B cell (primary cell): Measurements from ENCODE around the gene GMIP. TPM values are rescaled to one million over a fixed set of nuclear protein-coding genes. Genes with fewer than 3 reads are reported as not detected.

Experiments
- ATAC-seq: fragments of 200-7000 bp; cut with Tn5 transposase; one replicate; pipeline ENCODE4 v1.10.0; 2021; ENCODE audit warnings: low read depth, mild to moderate bottlenecking, moderate number of reproducible peaks, moderate library complexity
- CTCF ChIA-PET: fragments of 350-600 bp; sonication (Branson Sonifier 250); formaldehyde crosslinking; loops from one replicate; lab custom pipeline; 2021; ENCODE audit warnings: antibody characterized with exemption, inconsistent platforms; lab: Charles Lee
- POLR2A ChIA-PET: fragments of 350-600 bp; sonication (Branson Sonifier 250); formaldehyde crosslinking; loops from one replicate; lab custom pipeline; 2021; ENCODE audit warnings: antibody characterized with exemption; lab: Charles Lee
- DNase-seq: peaks from one replicate; pipeline ENCODE4 v3.0.0; 2013
- H2AFZ ChIP-seq: 2 replicates; pipeline ENCODE4 v1.6.1; 2012; ENCODE audit warnings: mild to moderate bottlenecking, low read depth, low read length; ENCODE audit not compliant: insufficient read depth, poor library complexity, severe bottlenecking
- H3K27ac ChIP-seq, 2 donors: 1 replicate in 1 of 2; 2 replicates in 1 of 2; pipeline ENCODE4 v1.5.1; 2012 to 2013; ENCODE audit warnings: low read length in 2 of 2, mild to moderate bottlenecking in 2 of 2, moderate library complexity in 1 of 2
- H3K27me3 ChIP-seq, 4 experiments: fragments of 200-600 bp in 1 of 4; sonication (generic) in 1 of 4; replicated peaks in 1 of 4; 1 replicate in 2 of 4; 2 replicates in 2 of 4; pipeline versions ENCODE4 v1.6.1 to v1.7.0; 2013 to 2016; ENCODE audit warnings: low read length in 3 of 4, mild to moderate bottlenecking in 2 of 4, mixed read lengths in 1 of 4, moderate library complexity in 1 of 4; ENCODE audit not compliant: insufficient read depth in 4 of 4, control insufficient read depth in 3 of 4; ENCODE audit errors: control extremely low read depth in 1 of 4
- H3K36me3 ChIP-seq, 2 experiments: replicated peaks in 1 of 2; 1 replicate in 1 of 2; 2 replicates in 1 of 2; pipeline versions ENCODE4 v1.6.1 to v1.7.1; 2013; ENCODE audit warnings: low read length in 1 of 2; ENCODE audit not compliant: insufficient read depth in 2 of 2, control insufficient read depth in 1 of 2; ENCODE audit errors: control extremely low read depth in 1 of 2, extremely low read depth in 1 of 2
- H3K4me1 ChIP-seq, 2 donors: fragments of 200-600 bp in 1 of 2; sonication (generic) in 1 of 2; 1 replicate in 1 of 2; 2 replicates in 1 of 2; pipeline versions ENCODE4 v1.5.1 to v1.6.1; 2013 to 2017; ENCODE audit warnings: low read length in 2 of 2; ENCODE audit not compliant: control insufficient read depth in 2 of 2, insufficient read depth in 2 of 2
- H3K4me2 ChIP-seq: replicated peaks from 2 replicates; pipeline ENCODE3; 2012; ENCODE audit warnings: mild to moderate bottlenecking, low read depth, low read length; ENCODE audit not compliant: poor library complexity, severe bottlenecking
- H3K4me3 ChIP-seq, 5 experiments: fragments of 200-600 bp in 1 of 5; sonication (generic) in 1 of 5; 1 replicate in 3 of 5; 2 replicates in 2 of 5; pipeline versions ENCODE4 v1.5.1 to v1.7.0; 2011 to 2016; ENCODE audit warnings: low read length in 4 of 5, mild to moderate bottlenecking in 4 of 5, low read depth in 2 of 5, control low read depth in 1 of 5, moderate library complexity in 1 of 5; ENCODE audit not compliant: insufficient read depth in 1 of 5; ENCODE audit errors: control extremely low read depth in 1 of 5, extremely low read depth in 1 of 5
- H3K79me2 ChIP-seq: fragments of 200-600 bp; sonication (generic); one replicate; pipeline ENCODE4 v1.6.0; 2016; ENCODE audit warnings: low read length; ENCODE audit not compliant: control insufficient read depth, insufficient read depth
- H3K9ac ChIP-seq: fragments of 200-600 bp; sonication (generic); 2 replicates; pipeline ENCODE4 v1.6.1; 2017; ENCODE audit warnings: mild to moderate bottlenecking, low read length, moderate library complexity
- H3K9me3 ChIP-seq, 3 donors: one replicate each; pipeline versions ENCODE4 v1.6.1 to v1.7.1; 2013; ENCODE audit warnings: low read length in 2 of 3; ENCODE audit not compliant: control insufficient read depth in 2 of 3, insufficient read depth in 1 of 3; ENCODE audit errors: control extremely low read depth in 1 of 3
- H4K20me1 ChIP-seq: 2 replicates; pipeline ENCODE4 v1.6.0; 2012; ENCODE audit warnings: mild to moderate bottlenecking, low read length; ENCODE audit not compliant: insufficient read depth, control insufficient read depth, poor library complexity, severe bottlenecking
- H3K27ac Mint-ChIP-seq: one replicate; pipeline ENCODE4 v1.8.0; 2021; ENCODE audit warnings: mixed read lengths
- H3K27me3 Mint-ChIP-seq: one replicate; pipeline ENCODE4 v1.8.0; 2021; ENCODE audit warnings: mixed read lengths
- H3K4me1 Mint-ChIP-seq: one replicate; pipeline ENCODE4 v1.8.0; 2021; ENCODE audit warnings: mixed read lengths
- H3K4me3 Mint-ChIP-seq: one replicate; pipeline ENCODE4 v1.8.0; 2021; ENCODE audit warnings: mixed read lengths
- H3K9me3 Mint-ChIP-seq: one replicate; pipeline ENCODE4 v1.8.0; 2022; ENCODE audit warnings: mixed read lengths; ENCODE audit not compliant: insufficient read depth
- EZH2 ChIP-seq: IDR thresholded peaks from 2 replicates; pipeline ENCODE4 v1.6.1; 2012; ENCODE audit warnings: borderline replicate concordance, low read depth, mild to moderate bottlenecking, moderate library complexity, low read length; ENCODE audit not compliant: insufficient read depth, poor library complexity, severe bottlenecking
- WGBS: methylation state at CpG from one replicate; pipeline ENCODE4 v1.1.5; 2013; ENCODE audit warnings: missing lambda C conversion rate; ENCODE audit not compliant: insufficient coverage; 5-methylcytosine and 5-hydroxymethylcytosine counted together
- intact Hi-C: fragments of 100-400 bp; cut with micrococcal nuclease; formaldehyde crosslinking; loops from one replicate; pipeline ENCODE4 v1.10.0; 2022
- polyA plus RNA-seq: library from polyadenylated mRNA; depleted of rRNA; stranded (reverse); fragments of >200 nt; gene quantifications from 2 replicates; pipeline ENCODE4 v1.2.3, GENCODE V29; 2012
- total RNA-seq, 2 donors: library from RNA; stranded (reverse); fragments of 120-200 nt in 1 of 2; gene quantifications; 1 replicate in 1 of 2; 2 replicates in 1 of 2; pipeline versions ENCODE4 v1.2.3 to v1.2.4, GENCODE V29; 2013 to 2022
- TF ChIP-seq, protein P1 (sequence below): fragments of 200-600 bp; IDR thresholded peaks from one replicate; pipeline ENCODE4 v1.8.0; 2022; ENCODE audit warnings: antibody characterized with exemption, mild to moderate bottlenecking

GMIP gene
- total and polyA plus RNA-seq, 2 donors (not counting 1 experiment from before 2014, with no cell fraction given) = 57.0 to 112 TPM

DNA sequence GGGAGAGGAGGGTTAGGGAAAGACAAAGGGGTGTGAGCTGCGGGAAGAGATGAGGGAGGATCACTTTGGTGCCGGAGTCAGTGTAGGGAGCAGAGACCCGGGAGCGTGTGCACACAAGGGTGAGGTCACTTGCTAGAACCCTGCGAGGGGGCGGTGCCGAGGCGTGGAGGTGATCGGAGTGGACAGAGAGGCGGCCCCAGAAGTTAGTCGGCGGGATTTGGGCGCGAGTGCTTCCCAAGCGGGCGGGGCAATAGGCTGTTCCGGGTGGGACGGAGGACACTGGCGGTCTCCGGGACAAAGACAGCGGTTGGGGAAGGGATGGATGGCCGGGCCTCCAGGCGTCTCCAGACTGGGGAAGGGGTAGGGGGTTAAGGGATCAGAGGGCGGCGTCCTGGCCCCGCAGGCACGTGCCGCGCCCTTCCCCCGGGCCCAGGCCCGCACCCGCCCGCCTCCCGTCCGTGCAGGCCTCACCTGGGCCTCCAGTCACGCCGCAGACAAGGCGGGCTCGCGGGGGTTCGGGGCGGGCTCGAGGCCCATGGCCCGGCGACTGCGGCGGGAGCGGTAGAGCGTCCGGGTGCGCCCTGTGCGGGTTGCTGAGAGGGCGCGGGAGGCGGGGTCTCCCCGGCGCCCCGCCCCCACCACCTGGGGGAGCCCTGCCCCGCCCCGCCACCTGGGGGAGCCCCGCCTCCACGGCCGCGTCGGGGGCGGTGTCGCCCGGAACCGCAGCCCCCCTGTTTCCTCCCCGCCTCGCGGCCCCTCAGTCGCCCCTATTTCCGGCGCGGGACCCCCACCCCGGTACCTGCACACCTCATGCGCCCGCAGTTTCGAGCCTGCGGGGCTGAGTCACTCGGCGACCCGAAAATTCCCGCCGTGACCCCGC, 15.6 kb downstream of the GMIP start, which contains the start of gene LPAR2:
Gene LPAR2, minus strand, starts transcription at position 600 of the 880 bp plus-strand sequence. CDS start 945 bp downstream, outside the sequence.
- Histone ChIP-seq H3K27ac (peak within 1 kb of the TSS; percentile 47 to 71), H3K9me3 (peaks cover 0 to 2% (median 0%) of the 10 kb centered on the region in 3 donors), H3K4me2 (peak within 1 kb of the TSS; percentile 98), H3K4me1 (peaks cover 7 to 15% of the 10 kb centered on the region in 2 donors), H3K9ac (peak within 1 kb of the TSS; percentile 77), H3K79me2 (no peaks in the 10 kb centered on the region), H3K4me3 (peak within 1 kb of the TSS; percentile 36 to 79 (median 66)), H3K27me3 (no peaks in the 10 kb centered on the region), H3K36me3 (peaks cover 0 to 21% of the 10 kb centered on the region in 2 experiments), H4K20me1 (no peaks in the 10 kb centered on the region), H2AFZ (peak within 1 kb of the TSS; percentile 76)
- ChIA-PET CTCF (interaction anchor here (0.8 to 1.3 kb wide), 6 partner anchors 8 to 332 kb away, joined by 4 to 8 read pairs (median 6); partner anchors contain the start of genes ATP13A1 and GMIP), POLR2A (interaction anchor here (0.6 to 1.4 kb wide), 8 partner anchors 9 to 112 kb away, joined by 3 to 16 read pairs (median 5); partner anchors contain the start of genes ATP13A1, NDUFA13, PBX4 and TSSK6)
- no peaks in the 10 kb centered on the region for H3K9me3 Mint-ChIP-seq
- WGBS = 2% methylated on average over 87 of the region's 87 CpGs
- H3K27me3 Mint-ChIP-seq = no peaks in the 10 kb centered on the region
- H3K4me1 Mint-ChIP-seq = peaks cover 20% of the 10 kb centered on the region
- H3K4me3 Mint-ChIP-seq = peak within 1 kb of the TSS; percentile 92
- H3K27ac Mint-ChIP-seq = peak within 1 kb of the TSS; percentile 95
- peak; percentile 90 for ATAC-seq
- intact Hi-C loops = loop anchor here (1.0 kb wide), 3 partner anchors 10 to 40 kb away; partner anchors contain the start of genes GMIP, PBX4 and ZNF101
- TF ChIP-seq, protein P1, sequence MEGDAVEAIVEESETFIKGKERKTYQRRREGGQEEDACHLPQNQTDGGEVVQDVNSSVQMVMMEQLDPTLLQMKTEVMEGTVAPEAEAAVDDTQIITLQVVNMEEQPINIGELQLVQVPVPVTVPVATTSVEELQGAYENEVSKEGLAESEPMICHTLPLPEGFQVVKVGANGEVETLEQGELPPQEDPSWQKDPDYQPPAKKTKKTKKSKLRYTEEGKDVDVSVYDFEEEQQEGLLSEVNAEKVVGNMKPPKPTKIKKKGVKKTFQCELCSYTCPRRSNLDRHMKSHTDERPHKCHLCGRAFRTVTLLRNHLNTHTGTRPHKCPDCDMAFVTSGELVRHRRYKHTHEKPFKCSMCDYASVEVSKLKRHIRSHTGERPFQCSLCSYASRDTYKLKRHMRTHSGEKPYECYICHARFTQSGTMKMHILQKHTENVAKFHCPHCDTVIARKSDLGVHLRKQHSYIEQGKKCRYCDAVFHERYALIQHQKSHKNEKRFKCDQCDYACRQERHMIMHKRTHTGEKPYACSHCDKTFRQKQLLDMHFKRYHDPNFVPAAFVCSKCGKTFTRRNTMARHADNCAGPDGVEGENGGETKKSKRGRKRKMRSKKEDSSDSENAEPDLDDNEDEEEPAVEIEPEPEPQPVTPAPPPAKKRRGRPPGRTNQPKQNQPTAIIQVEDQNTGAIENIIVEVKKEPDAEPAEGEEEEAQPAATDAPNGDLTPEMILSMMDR = no peak
- TF ChIP-seq EZH2 = no peak
- peak; percentile 85 for DNase-seq
